NCI-H524 (cell line): Measurements from ENCODE around the gene ARHGEF17.

Experiments
- DNase-seq, 2 experiments: peaks; one replicate each; lab custom pipeline; 2025; lab: John Stamatoyannopoulos, UW

The ARHGEF17 gene

GRCh38 chr11:73333173-73333572 is 25.1 kb downstream of the ARHGEF17 start:
- no peak for DNase-seq

- no peak for DNase-seq
These were observed 25.7 kb downstream of the ARHGEF17 start for GRCh38 chr11:73333640-73334383.

GRCh38 chr11:73334384-73335203 is 26.5 kb downstream of the ARHGEF17 start:
- DNase-seq, result peak in 1 of 2 experiments; percentile 36

- DNase-seq, result peak; percentile 64 to 80
These were observed 27.3 kb downstream of the ARHGEF17 start for GRCh38 chr11:73335204-73335923.

GRCh38 chr11:73337846-73338245 is 29.8 kb downstream of the ARHGEF17 start:
- no peak for DNase-seq

- DNase-seq, result no peak
These were observed 30.2 kb downstream of the ARHGEF17 start for GRCh38 chr11:73338279-73338678.

GRCh38 chr11:73340164-73340563 is 32.1 kb downstream of the ARHGEF17 start:
- no peak for DNase-seq

GRCh38 chr11:73342633-73343032 is 34.6 kb downstream of the ARHGEF17 start:
- peak in 1 of 2 experiments; percentile 29 for DNase-seq

GRCh38 chr11:73343076-73343873 is 35.2 kb downstream of the ARHGEF17 start:
- no peak for DNase-seq

- peak in 1 of 2 experiments; percentile 32 for DNase-seq
These were observed 36.1 kb downstream of the ARHGEF17 start for GRCh38 chr11:73344191-73344607.

GRCh38 chr11:73345481-73346160 is 37.5 kb downstream of the ARHGEF17 start:
- DNase-seq, result no peak

GRCh38 chr11:73346186-73346935 is 38.3 kb downstream of the ARHGEF17 start:
- no peak for DNase-seq

- DNase-seq, result no peak
These were observed 39.0 kb downstream of the ARHGEF17 start for GRCh38 chr11:73347067-73347466.

- DNase-seq, result no peak
These were observed 40.8 kb downstream of the ARHGEF17 start for GRCh38 chr11:73348838-73349237.

- no peak for DNase-seq
These were observed 41.6 kb downstream of the ARHGEF17 start for GRCh38 chr11:73349633-73350032.

GRCh38 chr11:73350908-73351636 is 43.0 kb downstream of the ARHGEF17 start:
- DNase-seq, result peak in 1 of 2 experiments; percentile 50

GRCh38 chr11:73353422-73353821 is 45.3 kb downstream of the ARHGEF17 start:
- DNase-seq, result no peak

GRCh38 chr11:73355109-73355508 is 47.0 kb downstream of the ARHGEF17 start:
- DNase-seq, result no peak
